SU-DHL-6 (cell line): ENCODE results near the gene PSMA7.

Experiments used
- H2AFZ ChIP-seq: fragments of 200-600 bp; sonication (generic); 2 replicates; pipeline ENCODE4 v1.6.1; 2014; ENCODE audit warnings: low read depth, mild to moderate bottlenecking, moderate library complexity, mixed read lengths, antibody characterized with exemption, low read length; ENCODE audit not compliant: severe bottlenecking
- H3F3A ChIP-seq: fragments of 200-600 bp; shearing (Covaris generic); 2 replicates; pipeline ENCODE4 v1.6.0; 2016; ENCODE audit warnings: antibody characterized with exemption, mild to moderate bottlenecking; ENCODE audit not compliant: insufficient read depth
- H3K27ac ChIP-seq: fragments of 200-600 bp; sonication (generic); 2 replicates; pipeline ENCODE4 v1.5.1; 2016; ENCODE audit warnings: low read depth, mild to moderate bottlenecking, low read length, moderate library complexity, mixed read lengths
- H3K27me3 ChIP-seq: fragments of 200-600 bp; sonication (generic), shearing (Covaris generic); 2 replicates; pipeline ENCODE4 v1.6.0; 2014; ENCODE audit warnings: mild to moderate bottlenecking, low read length
- H3K36me3 ChIP-seq: fragments of 200-600 bp; sonication (generic); 2 replicates; pipeline ENCODE4 v1.6.1; 2014; ENCODE audit warnings: mild to moderate bottlenecking, low read length, mixed read lengths
- H3K4me2 ChIP-seq: fragments of 300-600, 200-600 bp; shearing (Covaris generic), sonication (generic); 2 replicates; pipeline ENCODE4 v1.6.0; 2014; ENCODE audit warnings: low read length, low read depth, mild to moderate bottlenecking; ENCODE audit not compliant: poor library complexity, severe bottlenecking
- H3K4me3 ChIP-seq: fragments of 200-600 bp; sonication (generic); 2 replicates; pipeline ENCODE4 v1.5.1; 2014; ENCODE audit warnings: antibody characterized with exemption, low read length, mild to moderate bottlenecking, mixed read lengths; ENCODE audit not compliant: insufficient read depth, poor library complexity, severe bottlenecking
- H3K79me2 ChIP-seq: fragments of 200-600 bp; sonication (generic); 2 replicates; pipeline ENCODE4 v1.6.1; 2014; ENCODE audit warnings: mild to moderate bottlenecking, low read length, moderate library complexity; ENCODE audit not compliant: insufficient read depth
- H3K9ac ChIP-seq: fragments of 200-600 bp; sonication (generic); 2 replicates; pipeline ENCODE4 v1.7.0; 2014; ENCODE audit warnings: mild to moderate bottlenecking, low read length
- H3K9me2 ChIP-seq: fragments of 200-600 bp; sonication (generic); replicated peaks from 2 replicates; pipeline ENCODE4 v1.6.1; 2014; ENCODE audit warnings: low read length; ENCODE audit not compliant: insufficient read depth
- H3K9me3 ChIP-seq: fragments of 200-600 bp; sonication (generic); 2 replicates; pipeline ENCODE4 v1.6.1; 2014; ENCODE audit warnings: low read length, mixed read lengths; ENCODE audit not compliant: insufficient read depth
- H4K20me1 ChIP-seq: fragments of 200-600 bp; sonication (generic); 2 replicates; pipeline ENCODE4 v1.6.1; 2014; ENCODE audit warnings: low read depth, mild to moderate bottlenecking, antibody characterized with exemption, low read length, moderate library complexity, mixed read lengths
- EZH2phosphoT487 ChIP-seq: fragments of 200-600 bp; sonication (generic), shearing (Covaris generic); conservative IDR thresholded peaks from 2 replicates; pipeline ENCODE4 v1.6.1; 2018; ENCODE audit warnings: mild to moderate bottlenecking, antibody characterized with exemption, low read length, moderate library complexity, mixed read lengths
- TF ChIP-seq, protein P1 (sequence below): fragments of 200-600 bp; sonication (generic); IDR thresholded peaks from one replicate; pipeline ENCODE4 v1.5.1; 2017; ENCODE audit warnings: antibody characterized with exemption, mild to moderate bottlenecking, low read length, moderate library complexity; ENCODE audit not compliant: insufficient read depth, poor library complexity, severe bottlenecking

PSMA7 gene

GRCh38 chr20:62104791-62105345 lies 38.3 kb downstream of the PSMA7 start:
- no peaks in the 10 kb centered on the region for H3K79me2 ChIP-seq

DNA sequence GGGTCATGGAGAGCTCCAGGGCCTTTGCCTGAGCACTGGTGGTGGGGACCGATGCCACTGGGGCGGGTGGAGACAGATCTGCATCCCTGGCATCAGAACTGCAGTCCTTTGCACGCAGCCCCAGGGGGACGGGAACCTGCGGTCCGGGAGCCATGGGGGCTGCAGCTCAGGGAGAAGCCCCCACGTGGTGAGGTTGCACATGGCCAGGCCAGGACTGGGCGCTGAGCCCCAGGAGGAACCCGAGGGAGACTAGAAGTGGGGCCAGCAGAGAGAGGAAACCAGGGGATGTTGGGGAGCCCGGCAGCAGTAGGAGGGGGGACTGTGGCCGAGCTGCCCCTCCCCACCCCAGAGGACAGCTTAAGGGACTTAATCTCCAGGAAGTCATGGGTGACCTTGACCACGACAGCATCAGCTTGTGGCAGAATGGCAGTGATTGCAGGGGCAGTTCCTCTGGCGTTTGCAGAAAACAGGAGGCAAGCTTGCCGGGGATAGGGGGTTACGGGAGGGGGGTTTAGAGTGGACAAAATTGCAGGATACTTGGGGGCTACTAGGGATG lies 38.9 kb downstream of the PSMA7 start:
- Histone ChIP-seq H3F3A (no peaks in the 10 kb centered on the region), H3K79me2 (no peaks in the 10 kb centered on the region), H3K9ac (no peak overlapping the region), H3K9me2 (no peaks in the 10 kb centered on the region), H3K36me3 (no peaks in the 10 kb centered on the region), H3K27me3 (no peaks in the 10 kb centered on the region), H4K20me1 (no peaks in the 10 kb centered on the region), H2AFZ (no peak overlapping the region), H3K27ac (no peak overlapping the region), H3K4me2 (no peak overlapping the region), H3K9me3 (peaks cover 23% of the 10 kb centered on the region), H3K4me3 (no peak overlapping the region)
- TF ChIP-seq, protein P1, sequence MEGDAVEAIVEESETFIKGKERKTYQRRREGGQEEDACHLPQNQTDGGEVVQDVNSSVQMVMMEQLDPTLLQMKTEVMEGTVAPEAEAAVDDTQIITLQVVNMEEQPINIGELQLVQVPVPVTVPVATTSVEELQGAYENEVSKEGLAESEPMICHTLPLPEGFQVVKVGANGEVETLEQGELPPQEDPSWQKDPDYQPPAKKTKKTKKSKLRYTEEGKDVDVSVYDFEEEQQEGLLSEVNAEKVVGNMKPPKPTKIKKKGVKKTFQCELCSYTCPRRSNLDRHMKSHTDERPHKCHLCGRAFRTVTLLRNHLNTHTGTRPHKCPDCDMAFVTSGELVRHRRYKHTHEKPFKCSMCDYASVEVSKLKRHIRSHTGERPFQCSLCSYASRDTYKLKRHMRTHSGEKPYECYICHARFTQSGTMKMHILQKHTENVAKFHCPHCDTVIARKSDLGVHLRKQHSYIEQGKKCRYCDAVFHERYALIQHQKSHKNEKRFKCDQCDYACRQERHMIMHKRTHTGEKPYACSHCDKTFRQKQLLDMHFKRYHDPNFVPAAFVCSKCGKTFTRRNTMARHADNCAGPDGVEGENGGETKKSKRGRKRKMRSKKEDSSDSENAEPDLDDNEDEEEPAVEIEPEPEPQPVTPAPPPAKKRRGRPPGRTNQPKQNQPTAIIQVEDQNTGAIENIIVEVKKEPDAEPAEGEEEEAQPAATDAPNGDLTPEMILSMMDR: no peak
- no peak for TF ChIP-seq EZH2phosphoT487

More at GRCh38 chr20:62104791-62105345, 38.3 kb downstream of the PSMA7 start:
- H3K4me2 ChIP-seq: no peak overlapping the region
- no peaks in the 10 kb centered on the region for H3K9me2 ChIP-seq
- H3F3A ChIP-seq: no peaks in the 10 kb centered on the region
- H3K27ac ChIP-seq: no peak overlapping the region
- no peak overlapping the region for H2AFZ ChIP-seq
- H3K9me3 ChIP-seq: peaks cover 26% of the 10 kb centered on the region
- no peaks in the 10 kb centered on the region for H3K27me3 ChIP-seq
- TF ChIP-seq EZH2phosphoT487: no peak
- TF ChIP-seq, protein P1: no peak
- H3K9ac ChIP-seq: no peak overlapping the region
- H4K20me1 ChIP-seq: no peaks in the 10 kb centered on the region
- H3K4me3 ChIP-seq: no peak overlapping the region
- no peaks in the 10 kb centered on the region for H3K36me3 ChIP-seq

DNA sequence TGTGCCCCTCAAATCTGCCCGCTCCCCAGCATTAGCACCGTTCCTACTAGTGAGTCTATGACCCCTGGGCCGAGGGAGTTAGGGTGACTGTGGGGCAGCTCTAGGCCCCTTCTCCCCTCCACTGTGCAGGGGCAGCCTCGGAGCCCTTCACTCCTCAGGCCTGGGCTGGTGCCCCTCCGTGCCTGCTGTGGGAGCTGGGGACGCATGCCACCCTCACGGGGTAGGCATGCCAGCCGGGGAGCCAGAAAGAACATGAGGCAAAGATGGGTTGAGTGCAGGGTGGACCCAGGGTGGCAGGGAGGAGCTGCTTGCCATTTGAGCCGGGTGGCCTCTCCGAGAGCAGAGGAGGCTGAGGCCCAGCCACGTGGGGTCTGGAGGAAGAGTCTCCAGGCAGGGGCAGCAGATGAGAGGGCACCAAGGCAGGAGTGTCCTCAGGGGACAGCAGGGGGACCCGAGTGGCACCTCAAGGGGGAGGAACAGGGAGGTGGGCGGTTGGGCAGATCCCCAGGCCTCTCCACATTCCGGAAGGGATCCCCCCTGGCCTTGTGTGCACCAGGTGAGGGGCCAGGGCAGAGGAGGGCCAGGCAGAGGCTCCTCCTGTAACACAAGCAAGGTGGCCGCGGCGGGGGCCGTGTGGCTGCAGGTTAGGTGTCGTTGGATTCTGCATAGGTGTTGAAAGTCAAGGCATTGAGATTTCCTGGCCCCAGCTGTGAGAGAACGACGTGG lies 39.5 kb downstream of the PSMA7 start:
- Histone ChIP-seq H2AFZ (no peak overlapping the region), H3K4me3 (no peak overlapping the region), H3K27me3 (no peaks in the 10 kb centered on the region), H3K4me2 (no peak overlapping the region), H3K79me2 (no peaks in the 10 kb centered on the region), H3F3A (no peaks in the 10 kb centered on the region), H3K9me2 (no peaks in the 10 kb centered on the region), H3K36me3 (no peaks in the 10 kb centered on the region), H3K9me3 (peaks cover 16% of the 10 kb centered on the region; the same call in 1 of the 2 replicates), H3K27ac (no peak overlapping the region), H3K9ac (no peak overlapping the region), H4K20me1 (no peaks in the 10 kb centered on the region)
- TF ChIP-seq, protein P1: no peak
- TF ChIP-seq EZH2phosphoT487: no peak
